GM18870 (cell line): ENCODE measurements around the gene SARM1.
"Not testable (repeated sequence)": the region's sequence is repeated elsewhere in the genome, so short reads cannot be mapped to it uniquely, and the experiment has no call there.

ENCODE experiments used
- ATAC-seq: cut with Tn5 transposase; IDR thresholded peaks from one replicate; pipeline ENCODE4 v1.9.1; 2021; ENCODE audit warnings: moderate library complexity; ENCODE audit not compliant: unreplicated experiment

Gene SARM1

GRCh38 chr17:28413804-28414203 lies 42.3 kb downstream of the SARM1 start:
- no peak for ATAC-seq

GRCh38 chr17:28415886-28416285 lies 44.4 kb downstream of the SARM1 start:
- ATAC-seq = no peak

- no peak for ATAC-seq
These were observed 45.3 kb downstream of the SARM1 start for GRCh38 chr17:28416703-28417311.

DNA sequence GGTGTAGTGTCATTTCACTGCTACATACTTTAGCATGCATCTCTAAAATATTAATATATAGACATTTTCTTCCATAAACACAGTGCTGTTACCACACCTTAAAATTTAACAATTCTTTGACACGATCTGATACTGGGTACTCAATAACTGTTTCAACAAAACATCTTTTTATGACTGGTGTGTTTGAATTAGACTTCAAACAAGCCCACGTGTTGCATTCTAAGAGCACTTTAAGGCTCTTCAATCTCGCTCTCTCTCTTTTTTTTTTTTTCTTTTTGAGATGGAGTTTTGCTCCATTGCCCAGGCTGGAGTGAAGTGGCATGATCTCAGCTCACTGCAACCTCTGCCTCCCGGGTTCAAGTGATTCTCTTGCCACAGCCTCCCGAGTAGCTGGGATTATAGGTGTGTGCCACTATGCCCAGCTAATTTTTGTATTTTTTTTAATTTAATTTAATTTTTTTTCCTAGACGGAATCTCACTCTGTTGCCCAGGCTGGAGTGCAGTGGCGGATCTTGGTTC lies 50.4 kb downstream of the SARM1 start:
- no peak for ATAC-seq

DNA sequence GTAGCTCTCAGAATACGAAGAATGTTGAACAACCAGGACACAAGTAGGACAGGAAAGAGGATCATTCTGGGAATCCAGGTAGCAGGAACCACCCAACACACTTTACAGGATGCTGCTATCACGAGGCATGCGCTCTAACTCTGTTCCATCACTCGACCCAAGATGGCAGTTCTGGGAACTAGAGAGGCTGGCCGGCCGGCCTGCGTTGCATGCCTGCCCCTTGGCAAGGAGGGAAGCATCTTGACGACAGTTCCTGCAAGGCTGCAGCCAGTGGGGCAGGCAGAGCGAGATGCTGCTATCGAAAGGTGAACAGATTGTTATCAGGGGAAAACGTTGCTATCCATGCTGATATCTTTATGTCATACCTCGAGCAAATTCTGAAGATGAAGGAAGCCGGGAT lies 53.7 kb downstream of the SARM1 start:
- ATAC-seq = no peak

DNA sequence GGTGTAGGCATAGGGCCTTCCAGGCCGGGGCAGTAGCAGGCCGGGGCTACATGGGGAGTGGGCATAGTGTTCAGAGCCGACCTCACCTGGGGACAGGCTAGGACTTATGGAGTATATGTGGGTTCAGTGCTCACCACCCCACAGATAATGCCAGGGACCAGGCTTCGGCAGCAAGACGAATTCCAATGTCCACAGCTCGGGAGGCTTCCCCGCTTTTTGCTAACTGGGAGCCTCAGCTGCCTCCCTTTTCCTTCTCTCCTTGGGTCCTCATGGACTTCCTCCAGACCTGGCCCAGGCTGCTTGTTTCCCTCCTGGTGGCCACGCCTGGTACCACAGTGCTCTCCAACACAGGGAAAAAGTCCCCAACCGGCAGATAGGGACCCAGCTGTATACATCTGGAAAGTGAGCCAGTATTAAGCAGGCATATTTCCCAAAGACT lies 54.6 kb downstream of the SARM1 start:
- no peak for ATAC-seq

- no peak for ATAC-seq
These were observed 55.9 kb downstream of the SARM1 start for GRCh38 chr17:28427371-28427770.

DNA sequence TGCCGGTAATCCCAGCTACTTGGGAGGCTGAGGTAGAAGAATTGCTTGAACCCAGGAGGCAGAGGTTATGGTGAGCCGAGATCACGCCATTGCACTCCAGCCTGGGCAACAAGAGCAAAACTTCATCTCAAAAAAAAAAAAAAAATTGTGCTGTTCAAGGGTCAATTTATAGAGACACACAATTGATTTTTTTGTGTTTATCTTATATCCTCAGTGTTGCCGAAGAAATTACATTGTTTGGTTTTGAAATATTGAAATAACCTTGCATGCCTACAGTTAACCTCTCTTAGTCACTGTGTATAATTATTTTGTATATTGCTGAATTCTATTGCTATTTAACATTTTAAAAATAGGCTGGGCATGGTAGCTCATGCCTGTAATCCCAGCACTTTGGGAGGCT lies 56.5 kb downstream of the SARM1 start:
- ATAC-seq = not testable (repeated sequence)

- no peak for ATAC-seq
These were observed 62.2 kb downstream of the SARM1 start for GRCh38 chr17:28433721-28434120.

- not testable (repeated sequence) for ATAC-seq
These were observed 62.8 kb downstream of the SARM1 start for GRCh38 chr17:28434326-28434725.

DNA sequence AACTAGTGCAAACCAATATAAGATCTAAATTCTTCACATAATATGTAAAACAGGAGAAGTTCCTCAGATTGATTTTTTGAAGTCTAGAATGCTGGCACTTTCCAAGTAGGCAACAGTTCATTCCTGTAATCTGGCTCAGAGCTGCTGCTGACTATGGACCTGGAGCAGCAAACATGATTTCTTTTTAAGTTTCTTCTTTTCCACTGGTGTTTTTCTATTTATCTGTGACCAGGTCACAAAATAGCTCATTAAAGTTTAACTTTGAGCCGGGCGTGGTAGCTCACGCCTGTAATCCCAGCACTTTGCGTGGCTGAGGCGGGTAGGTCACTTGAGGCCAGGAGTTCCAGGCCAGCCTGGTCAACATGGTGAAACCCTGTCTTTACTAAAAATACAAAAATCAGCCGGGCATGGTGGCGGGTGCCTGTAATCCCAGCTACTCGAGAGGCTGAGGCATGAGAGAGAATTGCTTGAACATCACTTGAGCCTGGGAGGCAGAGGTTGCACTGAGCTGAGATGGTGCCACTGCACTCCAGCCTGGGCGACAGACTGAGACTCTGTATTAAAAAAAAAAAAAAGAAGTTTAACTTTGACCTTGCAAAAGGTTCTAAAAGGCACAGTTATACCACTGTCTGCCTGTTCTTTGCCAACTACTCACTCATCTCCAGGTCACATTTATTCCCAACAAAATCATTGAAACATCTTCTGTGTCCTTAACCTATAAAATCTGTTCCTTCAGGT lies 72.6 kb downstream of the SARM1 start:
- ATAC-seq = no peak

DNA sequence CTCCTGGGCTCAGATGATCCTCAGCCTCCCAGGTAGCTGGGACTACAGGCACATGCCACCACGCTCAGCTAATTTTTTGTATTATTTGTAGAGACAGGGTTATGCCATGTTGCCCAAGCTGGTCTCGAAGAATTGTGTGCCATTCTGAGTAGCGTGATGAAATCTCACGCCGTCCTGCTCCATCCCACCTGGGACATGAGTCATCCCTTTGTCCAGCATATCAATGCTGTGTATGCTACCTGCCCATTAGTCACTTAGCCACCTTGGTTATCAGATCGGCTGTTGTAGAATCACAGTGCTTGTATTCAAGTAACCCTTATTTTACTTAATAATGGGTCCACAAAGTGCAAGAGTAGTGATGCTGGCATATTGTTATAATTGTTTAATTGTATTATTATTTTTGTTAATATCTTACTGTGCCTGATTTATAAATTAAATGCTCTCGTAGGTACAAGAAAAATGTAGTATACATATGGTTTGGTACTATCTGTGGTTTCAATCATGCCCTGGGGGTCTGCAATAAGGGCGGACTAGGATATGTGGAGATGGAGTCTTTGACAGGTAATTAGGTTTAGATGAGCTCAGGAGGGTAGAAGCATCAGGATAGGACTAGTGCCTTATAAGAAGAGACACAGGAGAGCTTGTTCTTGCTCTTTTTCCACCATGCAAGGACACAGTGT lies 75.4 kb downstream of the SARM1 start:
- ATAC-seq = no peak

DNA sequence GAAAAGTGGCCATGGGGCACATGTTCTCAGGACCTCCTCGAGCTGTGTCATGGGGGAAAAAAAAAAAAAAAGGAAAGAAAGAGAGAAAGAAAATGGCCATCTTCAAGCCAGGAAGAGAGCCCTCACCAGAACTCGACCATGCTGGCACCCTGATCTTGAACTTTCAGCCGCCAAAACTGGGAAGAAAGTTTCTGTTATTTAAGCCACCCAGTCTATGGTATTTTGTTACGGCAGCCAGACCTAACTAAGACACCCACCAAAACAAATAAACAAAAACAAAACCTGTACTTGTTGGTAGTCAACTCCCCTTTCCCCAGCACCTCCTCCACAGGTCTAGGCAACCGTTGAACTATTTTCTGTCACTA lies 75.9 kb downstream of the SARM1 start:
- no peak for ATAC-seq

DNA sequence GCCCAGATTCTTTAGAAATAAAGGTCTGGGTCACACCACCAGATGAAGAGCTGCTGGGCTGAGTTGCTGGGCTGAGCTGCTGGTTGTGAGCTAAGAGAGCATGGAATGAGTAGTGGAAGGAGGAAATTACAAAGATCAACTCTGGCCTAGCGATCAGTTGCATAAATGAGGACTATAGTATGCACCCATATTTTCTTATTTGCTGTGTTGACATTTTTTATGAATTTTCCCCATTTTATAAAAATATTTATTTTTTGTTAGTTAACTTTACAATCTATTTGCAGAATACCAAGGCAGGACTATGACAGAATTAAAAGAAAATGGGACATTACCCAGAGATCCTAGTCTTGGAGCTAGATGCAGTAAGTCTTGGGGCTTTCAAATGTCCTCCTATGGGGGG lies 78.4 kb downstream of the SARM1 start:
- no peak for ATAC-seq
